ENCODE measurements around the gene ANKRD12. TPM values are rescaled to one million over a fixed set of nuclear protein-coding genes. Genes with fewer than 3 reads are reported as not detected.

The ANKRD12 gene
- total RNA-seq, 4 donors from 2014 or later, result 45.6 to 58.6 (median 47.4) TPM

- DNase-seq (ENCODE audit: low spot score) (no peak), ATAC-seq (ENCODE audit: low FRiP score) (no peak)
- no peak for TF ChIP-seq CTCF (IDR thresholded peaks at IDR 0.05)
Measured at GRCh38 chr18:9094307-9095226, 42.0 kb upstream of the ANKRD12 start.

- ATAC-seq (ENCODE audit: low FRiP score), result no peak
- DNase-seq (ENCODE audit: low spot score), result no peak
- no peak for TF ChIP-seq CTCF (IDR thresholded peaks at IDR 0.05)
Measured at GRCh38 chr18:9095297-9096006, 41.1 kb upstream of the ANKRD12 start.

- DNase-seq (ENCODE audit: low spot score) (no peak), ATAC-seq (ENCODE audit: low FRiP score) (no peak)
- no peak for TF ChIP-seq CTCF (IDR thresholded peaks at IDR 0.05)
Measured at GRCh38 chr18:9096007-9096371, 40.6 kb upstream of the ANKRD12 start.

- DNase-seq (ENCODE audit: low spot score) (no peak), ATAC-seq (ENCODE audit: low FRiP score) (no peak)
- TF ChIP-seq CTCF (IDR thresholded peaks at IDR 0.05), result no peak
Measured at GRCh38 chr18:9096685-9097084, 39.9 kb upstream of the ANKRD12 start.

GRCh38 chr18:9097349-9097748 lies 39.2 kb upstream of the ANKRD12 start:
- DNase-seq (ENCODE audit: low spot score), result no peak
- TF ChIP-seq CTCF (IDR thresholded peaks at IDR 0.05), result no peak
- ATAC-seq (ENCODE audit: low FRiP score), result no peak

- no peak for ATAC-seq (ENCODE audit: low FRiP score)
- DNase-seq (ENCODE audit: low spot score), result no peak
- TF ChIP-seq CTCF (IDR thresholded peaks at IDR 0.05), result no peak
Measured at GRCh38 chr18:9100796-9101195, 35.8 kb upstream of the ANKRD12 start.
